Panc1 (cell line): ENCODE measurements around the gene STK32C.

ENCODE experiments used
- POLR2AphosphoS5 ChIP-seq: IDR thresholded peaks from 2 replicates; pipeline ENCODE4 v1.6.1; 2012; ENCODE audit warnings: mild to moderate bottlenecking, low read depth, low read length, moderate library complexity
- REST ChIP-seq, 2 experiments: IDR thresholded peaks; 2 replicates each; pipeline ENCODE4 v1.6.1; 2011 to 2012; ENCODE audit warnings: low read depth in 2 of 2, control low read depth in 1 of 2, low read length in 1 of 2, mild to moderate bottlenecking in 1 of 2, moderate library complexity in 1 of 2; ENCODE audit not compliant: insufficient read depth in 1 of 2
- SIN3A ChIP-seq: IDR thresholded peaks from 2 replicates; pipeline ENCODE4 v1.6.1; 2012; ENCODE audit warnings: low read depth, mild to moderate bottlenecking, low read length, moderate library complexity, borderline replicate concordance; ENCODE audit not compliant: insufficient read depth
- TCF7L2 ChIP-seq: IDR thresholded peaks from 2 replicates; pipeline ENCODE4 v1.6.1; 2011; ENCODE audit warnings: mild to moderate bottlenecking, low read depth, low read length, inconsistent platforms
- TF ChIP-seq, protein P1 (sequence below): fragments of 450-650 bp; IDR thresholded peaks from 2 replicates; pipeline ENCODE4 v1.5.1; 2017; ENCODE audit warnings: mild to moderate bottlenecking

GRCh38 chr10:132305654-132306342 lies 2.0 kb downstream of the STK32C start:
- TF ChIP-seq, protein P1, sequence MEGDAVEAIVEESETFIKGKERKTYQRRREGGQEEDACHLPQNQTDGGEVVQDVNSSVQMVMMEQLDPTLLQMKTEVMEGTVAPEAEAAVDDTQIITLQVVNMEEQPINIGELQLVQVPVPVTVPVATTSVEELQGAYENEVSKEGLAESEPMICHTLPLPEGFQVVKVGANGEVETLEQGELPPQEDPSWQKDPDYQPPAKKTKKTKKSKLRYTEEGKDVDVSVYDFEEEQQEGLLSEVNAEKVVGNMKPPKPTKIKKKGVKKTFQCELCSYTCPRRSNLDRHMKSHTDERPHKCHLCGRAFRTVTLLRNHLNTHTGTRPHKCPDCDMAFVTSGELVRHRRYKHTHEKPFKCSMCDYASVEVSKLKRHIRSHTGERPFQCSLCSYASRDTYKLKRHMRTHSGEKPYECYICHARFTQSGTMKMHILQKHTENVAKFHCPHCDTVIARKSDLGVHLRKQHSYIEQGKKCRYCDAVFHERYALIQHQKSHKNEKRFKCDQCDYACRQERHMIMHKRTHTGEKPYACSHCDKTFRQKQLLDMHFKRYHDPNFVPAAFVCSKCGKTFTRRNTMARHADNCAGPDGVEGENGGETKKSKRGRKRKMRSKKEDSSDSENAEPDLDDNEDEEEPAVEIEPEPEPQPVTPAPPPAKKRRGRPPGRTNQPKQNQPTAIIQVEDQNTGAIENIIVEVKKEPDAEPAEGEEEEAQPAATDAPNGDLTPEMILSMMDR = no peak
- no peak for TF ChIP-seq REST (IDR thresholded peaks at IDR 0.05; ENCODE audit: insufficient read depth in 1 of 2, low read depth in 2 of 2, low read length in 1 of 2)
- no peak for TF ChIP-seq POLR2AphosphoS5
- TF ChIP-seq TCF7L2 = no peak
- TF ChIP-seq SIN3A = no peak
